MM.1S (cell line): ENCODE results near the gene DLAT.
"Not testable (repeated sequence)": the region's sequence is repeated elsewhere in the genome, so short reads cannot be mapped to it uniquely, and the experiment has no call there.

Experiments
- CTCF ChIP-seq: fragments of 300-600 bp; sonication (generic); IDR thresholded peaks from 2 replicates; pipeline ENCODE4 v1.5.1; 2016; ENCODE audit warnings: antibody characterized with exemption, low read length, mixed read lengths
- EZH2phosphoT487 ChIP-seq: fragments of 300-600 bp; sonication (generic); IDR thresholded peaks from 2 replicates; pipeline ENCODE4 v1.6.1; 2018; ENCODE audit warnings: antibody characterized with exemption, low read length

- not testable (repeated sequence) for TF ChIP-seq EZH2phosphoT487, CTCF
These were observed 1.7 kb downstream of the DLAT start for GRCh38 chr11:112026784-112027410.
